GM12891 (cell line): Measurements from ENCODE around the gene HK3.

ENCODE experiments used
- POLR2A ChIP-seq: IDR thresholded peaks from 2 replicates; pipeline ENCODE4 v1.6.1; 2011; ENCODE audit warnings: low read depth, low read length, control low read depth
- POLR2AphosphoS5 ChIP-seq: IDR thresholded peaks from 2 replicates; pipeline ENCODE4 v1.6.1; 2011; ENCODE audit warnings: low read depth, low read length, control low read depth

- TF ChIP-seq POLR2A: no peak
- no peak for TF ChIP-seq POLR2AphosphoS5
Measured at GRCh38 chr5:176863041-176863764, 35.9 kb downstream of the HK3 start.
